Activated CD8-positive, alpha-beta memory T cell treated with anti-CD3 and anti-CD28 coated beads for 36 hours (primary cell): ENCODE data around the gene DNAJC5. TPM values are rescaled to one million over a fixed set of nuclear protein-coding genes. Genes with fewer than 3 reads are reported as not detected.
"Not testable (repeated sequence)": the region's sequence is repeated elsewhere in the genome, so short reads cannot be mapped to it uniquely, and the experiment has no call there.

ENCODE experiments used
- CTCF ChIA-PET: fragments of 350-600 bp; sonication (Branson Sonifier 250); formaldehyde crosslinking; loops from one replicate; lab custom pipeline; 2021; ENCODE audit warnings: antibody characterized with exemption; lab: Charles Lee
- POLR2A ChIA-PET: fragments of 350-600 bp; sonication (Branson Sonifier 250); formaldehyde crosslinking; loops from one replicate; lab custom pipeline; 2021; ENCODE audit warnings: antibody characterized with exemption; lab: Charles Lee
- total RNA-seq, 2 experiments: library from RNA; stranded (reverse); gene quantifications; one replicate each; pipeline ENCODE4 v1.2.3, GENCODE V29; 2021

DNAJC5 gene
- total RNA-seq, 2 experiments from 2014 or later, result 40.3 TPM

DNA sequence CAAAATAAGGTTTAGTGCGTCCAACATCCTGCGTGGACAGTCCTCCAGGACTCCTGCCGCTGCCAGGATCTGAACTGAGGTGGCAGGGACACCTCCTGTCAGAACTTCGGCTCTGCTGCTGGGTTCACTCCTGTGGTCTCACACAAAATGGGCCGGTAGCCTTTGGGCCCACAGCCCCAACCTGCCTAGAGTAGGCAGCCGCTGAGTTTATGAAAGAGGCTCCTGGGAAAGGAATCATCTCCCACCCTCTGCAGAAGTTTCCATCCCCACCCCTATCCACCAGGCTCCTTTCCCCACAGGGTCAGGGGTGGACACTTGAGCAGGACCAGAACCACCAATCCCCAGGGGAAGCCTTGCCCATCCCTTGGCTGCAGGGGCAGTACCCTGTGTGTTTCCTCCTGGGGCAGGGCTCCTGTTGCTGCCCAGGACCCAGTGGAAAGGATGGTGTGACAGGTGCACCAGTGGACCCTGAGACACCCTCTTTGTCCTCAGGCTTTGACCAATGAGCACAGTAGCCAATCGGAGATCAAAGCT is 35.7 kb upstream of the DNAJC5 start:
- POLR2A ChIA-PET, result no interaction called here
- CTCF ChIA-PET, result no interaction called here

DNA sequence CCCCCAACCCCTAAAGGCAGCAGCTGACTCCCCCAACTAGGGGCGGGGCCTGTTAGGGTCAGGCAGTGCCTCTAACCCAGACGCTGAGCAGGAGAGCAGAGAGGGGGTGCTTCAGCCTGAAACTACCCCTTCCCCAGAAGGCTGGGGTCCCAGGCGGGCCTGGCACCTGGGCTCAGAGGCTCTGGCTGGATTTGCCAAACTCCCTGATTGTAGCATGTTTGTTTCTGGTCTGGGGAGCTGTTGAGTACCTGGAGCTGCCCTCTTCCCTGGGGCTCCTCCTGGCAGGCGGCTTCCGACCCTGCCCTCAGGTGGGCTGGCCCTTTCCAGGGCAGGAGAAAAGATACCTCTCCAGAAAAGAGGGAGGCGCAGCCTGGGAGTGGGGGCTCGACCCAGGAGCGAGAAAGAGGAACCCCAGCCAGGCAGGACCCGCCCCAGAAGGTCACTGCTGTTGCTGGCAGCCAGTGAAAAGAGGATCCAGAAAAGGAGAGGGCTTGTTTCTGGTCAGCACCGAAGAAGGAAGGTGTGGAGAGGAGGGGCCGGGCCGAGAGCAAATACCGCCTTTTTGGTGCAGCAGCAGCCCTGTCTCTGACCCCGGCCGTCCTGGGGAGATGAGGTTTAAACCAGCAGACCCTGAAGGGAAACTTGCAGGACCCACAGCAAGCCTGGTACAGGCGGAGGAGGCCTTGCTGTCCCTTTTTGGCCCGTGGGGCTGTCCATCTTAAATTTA is 34.4 kb upstream of the DNAJC5 start:
- POLR2A ChIA-PET, result no interaction called here
- CTCF ChIA-PET, result no interaction called here

DNA sequence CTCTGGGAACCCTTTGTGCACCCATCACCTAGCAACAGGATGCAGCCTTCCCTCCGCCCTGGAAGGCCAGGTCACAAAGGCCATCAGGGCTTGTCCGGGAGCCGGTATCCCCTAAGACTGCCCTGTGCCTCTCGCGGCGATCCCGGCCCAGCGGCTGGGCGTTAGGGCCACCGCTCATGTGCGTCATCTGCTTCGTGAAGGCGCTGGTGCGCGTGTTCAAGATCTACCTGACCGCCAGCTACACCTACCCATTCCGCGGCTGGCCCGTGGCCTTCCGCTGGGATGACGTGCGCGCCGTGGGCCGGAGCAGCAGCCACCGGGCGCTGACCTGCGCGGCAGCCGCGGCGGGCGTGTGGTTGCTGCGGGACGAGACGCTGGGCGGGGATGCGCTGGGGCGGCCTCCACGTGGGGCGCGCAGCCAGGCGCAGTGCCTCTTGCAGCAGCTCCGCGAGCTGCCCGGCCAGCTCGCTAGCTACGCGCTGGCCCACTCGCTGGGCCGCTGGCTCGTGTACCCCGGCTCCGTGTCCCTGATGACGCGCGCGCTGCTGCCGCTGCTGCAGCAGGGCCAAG is 33.5 kb upstream of the DNAJC5 start, which contains the start of gene ABHD16B:
Gene ABHD16B, plus strand, starts transcription at position 134 of the 570 bp plus-strand sequence. Its CDS starts 43 bp downstream, at position 177.
- POLR2A ChIA-PET, result no interaction called here
- CTCF ChIA-PET, result interaction anchor here (0.5 kb wide), 1 partner anchor 233 kb away, joined by 3 read pairs; no protein-coding TSS in a partner anchor

DNA sequence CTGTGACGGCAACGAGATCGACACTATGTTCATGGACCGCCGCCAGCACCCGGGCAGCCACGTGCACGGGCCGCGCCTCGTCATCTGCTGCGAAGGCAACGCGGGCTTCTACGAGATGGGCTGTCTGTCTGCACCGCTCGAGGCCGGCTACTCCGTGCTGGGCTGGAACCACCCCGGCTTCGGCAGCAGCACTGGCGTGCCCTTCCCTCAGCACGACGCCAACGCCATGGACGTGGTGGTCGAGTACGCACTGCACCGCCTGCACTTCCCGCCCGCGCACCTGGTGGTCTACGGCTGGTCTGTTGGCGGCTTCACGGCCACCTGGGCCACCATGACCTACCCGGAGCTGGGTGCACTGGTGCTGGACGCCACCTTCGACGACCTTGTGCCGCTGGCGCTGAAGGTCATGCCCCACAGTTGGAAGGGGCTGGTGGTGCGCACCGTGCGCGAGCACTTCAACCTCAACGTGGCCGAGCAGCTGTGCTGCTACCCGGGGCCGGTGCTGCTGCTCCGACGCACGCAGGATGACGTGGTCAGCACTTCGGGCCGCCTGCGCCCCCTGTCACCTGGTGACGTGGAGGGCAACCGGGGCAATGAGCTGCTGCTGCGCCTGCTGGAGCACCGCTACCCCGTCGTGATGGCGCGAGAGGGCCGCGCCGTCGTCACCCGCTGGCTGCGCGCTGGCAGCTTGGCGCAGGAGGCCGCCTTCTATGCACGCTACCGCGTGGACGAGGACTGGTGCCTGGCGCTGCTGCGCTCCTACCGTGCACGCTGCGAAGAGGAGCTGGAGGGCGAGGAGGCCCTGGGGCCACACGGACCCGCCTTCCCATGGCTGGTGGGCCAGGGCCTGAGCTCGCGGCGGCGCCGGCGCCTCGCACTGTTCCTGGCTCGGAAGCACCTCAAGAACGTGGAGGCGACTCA is 32.7 kb upstream of the DNAJC5 start:
- POLR2A ChIA-PET, result no interaction called here
- CTCF ChIA-PET, result no interaction called here

DNA sequence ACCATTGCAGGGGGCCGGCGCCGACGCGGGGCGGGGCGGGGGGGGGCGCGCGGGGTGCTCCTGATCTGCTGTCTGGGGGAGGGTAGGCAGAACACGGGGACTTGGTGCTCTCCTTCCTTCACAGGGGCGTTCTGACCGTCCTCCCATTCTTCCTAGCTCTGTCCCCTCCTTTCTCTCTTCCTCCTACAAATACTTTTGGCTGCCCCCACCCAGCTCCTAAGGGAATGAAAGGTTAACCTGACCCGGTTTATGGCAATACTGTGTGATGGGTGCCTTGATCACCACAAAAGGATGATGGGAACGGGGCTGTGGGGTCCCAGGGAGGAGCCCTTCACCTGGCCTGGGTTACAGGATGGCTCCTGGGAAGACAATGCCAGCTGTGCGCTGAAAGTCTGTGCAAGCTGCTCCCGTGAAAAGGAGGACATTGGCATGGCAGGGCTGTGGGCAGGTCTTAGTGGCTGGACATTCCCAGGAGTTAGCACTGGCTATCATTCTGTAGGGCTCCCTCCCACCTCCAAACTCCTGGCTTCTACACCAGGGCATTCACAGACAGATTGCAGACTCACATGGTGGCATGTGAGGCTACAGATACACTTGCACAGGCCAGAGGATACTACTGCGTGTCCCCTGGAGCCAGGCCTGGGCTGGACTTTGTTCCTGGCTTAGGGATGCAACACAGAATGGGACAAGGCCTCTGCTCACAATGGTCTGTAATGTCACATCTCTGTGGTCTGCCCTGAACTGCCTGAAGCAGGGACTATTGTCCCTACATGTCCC is 31.7 kb upstream of the DNAJC5 start:
- ChIA-PET POLR2A (interaction anchor here (0.5 to 1.4 kb wide), 5 partner anchors 15 to 339 kb away, joined by 3 to 14 read pairs (median 3); partner anchors contain the start of gene PRPF6), CTCF (interaction anchor here (0.6 to 1.9 kb wide), 12 partner anchors 10 to 342 kb away, joined by 3 to 5 read pairs (median 4); partner anchors contain the start of gene UCKL1)

DNA sequence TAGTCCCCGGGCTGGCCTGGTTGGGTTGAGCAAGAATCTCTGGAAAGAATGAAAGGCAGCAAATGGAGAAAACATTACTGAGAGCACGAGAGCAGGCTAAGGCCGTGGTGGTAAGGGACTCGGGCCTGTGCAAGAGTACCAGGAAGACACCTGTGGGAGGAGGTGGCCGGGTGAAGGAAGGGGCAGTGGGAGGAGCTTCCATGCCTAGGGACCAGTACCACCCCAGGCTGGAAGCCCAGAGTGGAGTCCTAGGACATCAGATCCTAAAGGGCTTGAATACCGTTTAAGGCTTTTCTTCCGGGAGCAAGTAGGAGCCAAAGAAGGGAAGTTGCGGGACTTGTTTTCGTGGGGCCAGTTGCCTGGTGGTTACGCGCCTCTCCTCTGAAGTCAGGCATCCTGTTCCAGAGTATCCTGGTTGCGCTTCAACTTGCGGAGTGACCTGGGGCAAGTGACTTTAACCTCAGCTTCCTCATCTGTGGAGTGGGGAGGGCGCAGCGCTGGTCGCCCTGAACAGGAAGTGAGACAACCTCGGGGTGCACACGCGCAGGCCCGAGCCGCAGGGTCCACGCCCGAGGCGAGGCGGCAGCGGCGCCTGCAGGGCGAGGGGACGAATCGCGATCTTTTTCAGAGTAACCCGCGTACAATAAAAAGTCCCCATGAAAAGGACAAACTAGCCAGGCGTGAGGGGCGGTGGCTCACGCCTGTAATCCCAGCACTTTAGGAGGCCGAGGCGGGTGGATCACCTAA is 31.0 kb upstream of the DNAJC5 start:
- ChIA-PET CTCF (interaction anchor here (0.6 to 1.9 kb wide), 17 partner anchors 9 to 367 kb away, joined by 3 to 9 read pairs (median 4); partner anchors contain the start of genes ARFRP1, PRPF6, SAMD10 and UCKL1), POLR2A (interaction anchor here (0.5 to 2.2 kb wide), 7 partner anchors 14 to 340 kb away, joined by 3 to 14 read pairs (median 3); partner anchors contain the start of gene PRPF6)

DNA sequence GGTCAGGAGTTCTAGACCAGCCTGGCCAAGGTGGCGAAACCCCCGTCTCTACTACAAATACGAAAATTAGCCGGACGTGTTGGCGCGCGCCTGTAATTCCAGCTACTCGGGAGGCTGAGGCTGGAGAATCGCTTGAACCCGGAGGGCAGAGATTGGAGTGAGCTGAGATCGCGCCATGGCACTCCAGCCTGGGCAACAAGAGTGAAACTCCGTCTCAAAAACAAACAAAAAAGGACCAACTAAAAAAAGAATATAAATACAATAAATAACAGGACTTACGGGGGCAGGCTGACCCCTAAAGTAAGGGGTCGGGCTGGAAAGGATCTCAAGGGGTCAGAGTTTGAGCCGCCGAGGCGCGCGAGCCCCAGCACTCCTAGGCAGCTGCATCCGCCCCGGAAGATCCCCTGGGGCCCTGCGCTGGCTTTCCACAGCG is 30.4 kb upstream of the DNAJC5 start:
- CTCF ChIA-PET, result interaction anchor here (0.6 to 2.0 kb wide), 19 partner anchors 8 to 368 kb away, joined by 3 to 9 read pairs (median 3); partner anchors contain the start of genes ARFRP1, PRPF6, PTK6 and SAMD10
- POLR2A ChIA-PET, result interaction anchor here (0.6 to 2.2 kb wide), 14 partner anchors 11 to 344 kb away, joined by 3 to 14 read pairs (median 4); partner anchors contain the start of genes ARFRP1, LIME1, PPDPF and PRPF6

DNA sequence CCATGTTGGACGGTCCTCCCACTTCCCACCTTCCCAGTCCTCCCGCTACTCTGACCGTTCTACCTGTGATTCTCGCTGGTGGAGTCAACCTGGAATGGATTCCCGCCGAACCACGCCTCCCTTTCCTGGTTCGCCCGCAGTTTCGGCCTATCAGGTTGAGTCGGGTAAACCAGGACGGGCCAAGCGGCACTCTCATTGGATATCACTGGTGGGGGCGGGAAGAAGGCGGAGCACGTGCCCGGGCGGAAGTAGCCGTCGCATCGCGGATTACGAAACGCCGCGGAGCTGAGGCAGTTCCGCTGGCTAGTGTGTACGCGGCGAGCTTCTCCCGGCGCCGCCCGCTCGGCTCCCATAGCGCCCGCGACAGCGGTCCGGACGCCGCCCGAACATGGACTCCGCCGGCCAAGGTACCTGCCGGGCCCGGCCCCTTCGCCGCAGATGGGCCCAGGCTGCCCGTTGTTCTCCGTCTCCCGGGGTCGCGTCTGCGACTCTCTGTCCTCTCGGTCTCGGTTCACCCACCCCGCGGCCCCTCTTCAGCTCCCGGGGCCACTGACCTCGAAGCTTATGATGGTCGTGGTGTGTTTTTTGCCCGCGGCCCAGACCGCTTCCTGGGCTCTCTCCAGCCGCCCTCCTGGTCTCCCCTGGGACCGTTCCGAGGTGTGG is 29.8 kb upstream of the DNAJC5 start, which contains the start of gene TPD52L2:
Gene TPD52L2, plus strand, starts transcription at position 293 of the 663 bp plus-strand sequence. Its CDS starts 96 bp downstream, at position 389.
- POLR2A ChIA-PET, result interaction anchor here (0.6 to 2.2 kb wide), 12 partner anchors 11 to 344 kb away, joined by 3 to 13 read pairs (median 4); partner anchors contain the start of genes ARFRP1, LIME1, PPDPF and RTEL1
- CTCF ChIA-PET, result interaction anchor here (0.6 to 2.0 kb wide), 14 partner anchors 9 to 369 kb away, joined by 3 to 9 read pairs (median 3); partner anchors contain the start of genes ARFRP1, PRPF6, PTK6 and SAMD10

DNA sequence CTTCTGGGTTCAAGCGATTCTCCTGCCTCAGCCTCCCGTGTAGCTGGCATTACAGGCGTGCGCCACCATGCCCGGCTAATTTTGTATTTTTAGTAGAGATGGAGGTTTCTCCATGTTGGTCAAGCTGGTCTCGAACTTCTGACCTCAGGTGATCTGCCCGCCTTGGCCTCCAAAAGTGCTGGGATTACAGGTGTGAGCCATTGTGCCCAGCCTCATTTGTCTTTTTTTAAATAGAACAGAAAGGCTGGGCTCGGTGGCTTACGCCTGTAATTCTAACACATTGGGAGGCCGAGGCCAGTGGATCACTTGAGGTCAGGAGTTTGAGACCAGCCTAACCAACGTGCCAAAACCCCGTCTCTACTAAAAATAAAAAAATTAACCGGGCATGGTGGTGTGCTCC is 27.9 kb upstream of the DNAJC5 start:
- CTCF ChIA-PET, result not testable (repeated sequence)
- POLR2A ChIA-PET, result interaction anchor here (0.7 kb wide), 2 partner anchors 56 to 111 kb away, joined by 4 to 10 read pairs; no protein-coding TSS in a partner anchor

DNA sequence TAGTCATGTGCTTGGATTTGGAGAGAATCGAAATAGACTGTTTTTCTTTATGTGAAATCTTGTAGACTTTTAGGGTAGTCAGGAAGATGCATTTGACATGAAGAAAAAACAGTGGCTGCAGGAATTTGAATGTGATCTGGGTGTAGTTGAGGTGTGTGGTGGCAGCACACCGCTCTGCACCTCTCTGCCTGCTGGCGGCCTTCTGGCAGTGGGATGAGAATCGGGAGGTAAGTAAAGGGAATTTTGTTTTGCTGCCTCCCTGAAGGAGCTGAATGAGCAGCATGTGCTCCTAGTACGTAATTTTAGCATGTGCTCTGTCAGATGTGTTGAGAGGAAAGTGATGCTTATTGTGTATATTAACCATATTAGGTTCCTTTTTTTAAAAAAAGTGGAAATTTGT is 26.7 kb upstream of the DNAJC5 start:
- POLR2A ChIA-PET, result no interaction called here
- CTCF ChIA-PET, result no interaction called here

DNA sequence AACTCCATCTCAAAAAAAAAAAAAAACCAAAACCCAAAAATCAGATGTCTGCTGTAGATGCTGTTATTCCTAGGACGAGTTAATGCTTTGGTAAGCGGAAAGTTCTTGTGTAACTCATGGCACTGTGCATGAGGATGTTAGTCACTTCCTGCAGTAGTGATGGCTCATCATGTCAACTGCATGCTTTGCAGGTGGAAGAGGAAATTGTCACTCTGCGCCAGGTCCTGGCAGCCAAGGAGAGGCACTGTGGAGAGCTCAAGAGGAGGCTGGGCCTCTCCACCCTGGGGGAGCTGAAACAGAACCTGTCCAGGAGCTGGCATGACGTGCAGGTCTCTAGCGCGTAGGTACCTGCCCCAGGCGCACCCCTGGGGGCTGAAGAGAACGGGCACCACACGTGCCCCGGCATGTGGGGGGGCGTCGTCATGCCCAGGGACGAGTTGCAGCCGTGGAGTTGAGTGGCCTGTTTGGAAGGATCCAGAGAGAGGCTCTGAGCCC is 21.4 kb upstream of the DNAJC5 start:
- POLR2A ChIA-PET, result interaction anchor here (0.7 kb wide), 1 partner anchor 69 kb away, joined by 4 read pairs; no protein-coding TSS in a partner anchor
- CTCF ChIA-PET, result interaction anchor here (0.6 to 1.2 kb wide), 6 partner anchors 9 to 336 kb away, joined by 3 to 4 read pairs (median 3); partner anchors contain the start of genes PTK6 and TPD52L2

DNA sequence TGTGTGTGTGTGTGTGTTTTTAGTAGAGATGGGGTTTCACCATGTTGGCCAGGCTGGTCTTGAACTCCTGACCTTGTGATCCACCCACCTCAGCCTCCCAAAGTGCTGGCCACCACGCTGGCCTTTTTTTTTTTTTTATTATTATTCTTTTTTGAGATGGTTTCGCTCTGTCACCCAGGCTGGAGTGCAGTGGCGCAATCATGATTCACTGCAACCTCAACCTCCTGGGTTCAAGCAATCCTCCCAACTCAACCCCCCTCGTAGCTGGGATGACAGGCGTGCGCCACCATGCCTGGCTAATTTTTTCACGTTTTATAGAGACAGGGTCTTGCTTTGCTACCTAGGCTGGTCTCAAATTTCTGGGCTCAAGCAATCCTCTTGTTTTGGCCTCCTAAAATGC is 20.7 kb upstream of the DNAJC5 start:
- CTCF ChIA-PET, result interaction anchor here (1.1 to 1.2 kb wide), 3 partner anchors 9 to 134 kb away, joined by 3 read pairs; partner anchors contain the start of gene TPD52L2
- POLR2A ChIA-PET, result not testable (repeated sequence)

DNA sequence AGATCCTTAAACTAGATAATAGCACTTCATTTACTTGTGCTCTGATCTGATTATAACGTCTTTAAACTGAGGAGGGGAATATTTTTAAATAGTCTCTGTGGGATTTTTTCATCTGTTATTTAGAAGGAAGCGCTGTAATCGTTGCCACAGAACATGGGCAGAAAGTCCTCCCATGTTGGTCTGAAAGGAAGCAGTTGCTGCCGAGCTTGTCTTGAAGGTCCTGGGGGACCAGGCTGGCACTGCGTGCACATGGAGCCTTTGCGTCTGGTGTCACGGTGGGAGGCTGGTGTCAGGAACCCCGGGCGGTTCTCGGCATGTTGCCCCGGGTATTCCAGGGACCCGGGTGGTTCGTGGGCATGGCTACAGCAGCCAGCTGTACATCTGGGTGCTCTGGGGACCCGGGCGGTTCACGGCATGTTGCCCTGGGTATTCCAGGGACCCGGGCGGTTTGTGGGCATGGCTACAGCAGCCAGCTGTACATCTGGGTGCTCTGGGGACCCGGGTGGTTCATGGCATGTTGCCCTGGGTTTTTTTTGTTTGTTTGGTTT is 18.4 kb upstream of the DNAJC5 start:
- POLR2A ChIA-PET, result interaction anchor here (2.3 kb wide), 1 partner anchor 11 kb away, joined by 8 read pairs; the partner anchor contains the start of gene TPD52L2
- CTCF ChIA-PET, result interaction anchor here (1.1 kb wide), 1 partner anchor 339 kb away, joined by 3 read pairs; no protein-coding TSS in a partner anchor

DNA sequence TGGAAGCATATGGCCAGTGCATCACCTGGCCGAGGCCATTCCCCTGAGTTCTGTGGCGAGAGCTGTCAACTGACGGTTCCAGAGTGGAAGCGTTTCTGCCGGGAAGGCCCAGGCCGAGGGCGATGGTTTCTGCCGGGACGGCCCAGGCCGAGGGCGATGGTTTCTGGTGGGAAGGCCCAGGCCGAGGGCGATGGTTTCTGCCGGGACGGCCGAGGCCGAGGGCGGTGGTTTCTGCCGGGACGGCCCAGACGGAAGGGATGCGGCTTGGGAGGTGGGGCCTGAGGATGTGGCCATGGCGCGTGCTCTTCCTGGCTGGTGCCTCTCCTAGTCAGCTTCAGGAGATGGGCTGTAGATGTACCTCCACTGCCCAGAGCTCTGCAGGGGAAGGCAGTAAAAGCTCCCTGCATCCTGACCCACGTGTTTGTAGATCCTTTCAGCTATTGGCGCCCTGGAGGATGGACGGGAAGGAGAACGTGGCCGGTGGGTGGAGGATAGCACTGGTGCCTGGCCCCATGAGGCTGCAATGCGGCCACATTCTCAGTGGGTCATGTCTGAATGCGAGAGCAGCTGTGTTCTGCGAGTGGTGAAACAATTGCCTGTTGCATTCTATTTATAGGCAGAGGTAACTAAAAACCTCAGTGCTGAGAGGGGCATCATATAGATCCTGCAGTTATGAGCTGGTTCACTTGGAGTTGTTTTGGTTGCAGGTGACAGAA is 17.0 kb upstream of the DNAJC5 start:
- CTCF ChIA-PET, result interaction anchor here (1.1 kb wide), 1 partner anchor 13 kb away, joined by 3 read pairs; the partner anchor contains the start of gene TPD52L2
- POLR2A ChIA-PET, result interaction anchor here (0.5 to 0.6 kb wide), 2 partner anchors 12 to 14 kb away, joined by 3 read pairs; no protein-coding TSS in a partner anchor
